C4-2B (cell line): Measurements from ENCODE around the gene NCK2.

Source experiments
- CTCF ChIP-seq: fragments of 450-650 bp; conservative IDR thresholded peaks from 2 replicates; pipeline ENCODE4 v1.5.1; 2017; ENCODE audit warnings: mild to moderate bottlenecking
- ZFX ChIP-seq: fragments of 450-650 bp; IDR thresholded peaks from 2 replicates; pipeline ENCODE4 v1.6.1; 2017

GRCh38 chr2:105744909-105745853, at the start of gene NCK2:
- no peak for TF ChIP-seq CTCF
- peak; percentile 78 for TF ChIP-seq ZFX
